Skeletal muscle satellite cell (primary cell): ENCODE measurements around the gene ACAD11.

ENCODE experiments used
- H3K27me3 ChIP-seq: 2 replicates; pipeline ENCODE4 v1.7.0; 2013; ENCODE audit warnings: low read length; ENCODE audit not compliant: control insufficient read depth, insufficient read depth
- H3K36me3 ChIP-seq: 2 replicates; pipeline ENCODE4 v1.7.0; 2013; ENCODE audit warnings: mild to moderate bottlenecking, control low read depth, low read length; ENCODE audit not compliant: insufficient read depth
- H3K4me1 ChIP-seq: 2 replicates; pipeline ENCODE4 v1.7.0; 2013; ENCODE audit warnings: low read length; ENCODE audit not compliant: control insufficient read depth, insufficient read depth
- H3K4me2 ChIP-seq: 2 replicates; pipeline ENCODE4 v1.7.0; 2013; ENCODE audit warnings: mild to moderate bottlenecking, low read length
- H3K4me3 ChIP-seq: 2 replicates; pipeline ENCODE4 v1.7.0; 2013; ENCODE audit warnings: low read length
- H3K9ac ChIP-seq: 2 replicates; pipeline ENCODE4 v1.7.0; 2013; ENCODE audit warnings: mild to moderate bottlenecking, low read depth, low read length, moderate library complexity
- H3K9me3 ChIP-seq: replicated peaks from 2 replicates; pipeline ENCODE4 v1.7.0; 2013; ENCODE audit warnings: mild to moderate bottlenecking, control low read depth, low read length

ACAD11 gene

GRCh38 chr3:132550579-132551305 lies 108.9 kb downstream of the ACAD11 start:
- H3K9me3 ChIP-seq, result no peaks in the 10 kb centered on the region
- no peaks in the 10 kb centered on the region for H3K36me3 ChIP-seq
- H3K4me1 ChIP-seq, result peaks cover 18% of the 10 kb centered on the region
- no peaks in the 10 kb centered on the region for H3K27me3 ChIP-seq
- no peak overlapping the region for H3K4me2 ChIP-seq
- no peak overlapping the region for H3K9ac ChIP-seq
- no peak overlapping the region for H3K4me3 ChIP-seq

- Histone ChIP-seq H3K27me3 (no peaks in the 10 kb centered on the region), H3K9ac (no peak overlapping the region), H3K9me3 (no peaks in the 10 kb centered on the region), H3K4me1 (peaks cover 20% of the 10 kb centered on the region), H3K36me3 (no peaks in the 10 kb centered on the region), H3K4me3 (no peak overlapping the region), H3K4me2 (no peak overlapping the region)
Measured at GRCh38 chr3:132549890-132550578, 109.6 kb downstream of the ACAD11 start.

- peaks cover 20% of the 10 kb centered on the region for H3K4me1 ChIP-seq
- no peak overlapping the region for H3K4me2 ChIP-seq
- no peaks in the 10 kb centered on the region for H3K36me3 ChIP-seq
- H3K9ac ChIP-seq, result no peak overlapping the region
- no peak overlapping the region for H3K4me3 ChIP-seq
- no peaks in the 10 kb centered on the region for H3K9me3 ChIP-seq
- H3K27me3 ChIP-seq, result no peaks in the 10 kb centered on the region
Measured at GRCh38 chr3:132549169-132549568, 110.4 kb downstream of the ACAD11 start.

DNA sequence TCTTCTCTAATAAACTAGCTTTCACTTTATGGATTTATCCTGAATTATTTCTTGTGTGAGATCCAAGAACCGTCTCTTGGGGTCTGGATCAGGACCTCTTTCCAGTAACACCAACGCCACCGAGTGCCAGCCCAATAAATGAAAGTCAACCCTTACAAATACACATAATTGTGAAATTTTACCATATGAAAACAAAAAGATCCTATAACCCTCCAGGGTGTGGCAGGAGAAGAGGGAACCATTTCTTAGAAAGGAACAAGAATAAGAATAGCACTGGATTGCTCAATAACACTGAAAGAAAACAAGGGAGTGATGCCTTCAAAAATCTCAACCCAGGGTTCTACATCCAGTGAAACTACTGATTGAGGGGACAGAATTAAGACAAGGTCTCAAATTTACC lies 114.1 kb downstream of the ACAD11 start:
- no peak overlapping the region for H3K9ac ChIP-seq
- H3K27me3 ChIP-seq, result no peaks in the 10 kb centered on the region
- H3K4me2 ChIP-seq, result no peak overlapping the region
- no peak overlapping the region for H3K4me3 ChIP-seq
- H3K36me3 ChIP-seq, result no peaks in the 10 kb centered on the region
- no peaks in the 10 kb centered on the region for H3K9me3 ChIP-seq
- H3K4me1 ChIP-seq, result peaks cover 31% of the 10 kb centered on the region

DNA sequence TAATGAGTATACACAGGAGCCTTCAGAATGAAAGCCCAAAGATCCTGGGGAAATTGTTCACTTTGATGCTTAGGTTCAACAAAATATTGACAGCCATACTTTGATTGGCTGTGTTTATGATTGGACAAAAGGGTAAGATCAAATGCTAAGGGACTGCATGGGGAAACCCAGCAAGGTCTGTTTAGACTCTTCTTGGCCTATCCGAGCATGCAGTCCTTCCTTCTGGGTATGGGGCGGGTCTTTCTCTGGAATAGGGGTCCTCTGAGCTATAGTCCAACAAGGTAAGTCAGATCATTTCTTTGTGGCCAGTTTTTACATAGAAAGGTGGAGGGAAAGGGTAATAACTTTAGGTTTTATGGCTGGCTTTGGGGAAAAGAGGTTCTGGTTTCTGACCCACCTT lies 115.5 kb downstream of the ACAD11 start:
- no peak overlapping the region for H3K4me3 ChIP-seq
- H3K9me3 ChIP-seq, result no peaks in the 10 kb centered on the region
- peaks cover 20% of the 10 kb centered on the region for H3K4me1 ChIP-seq
- no peaks in the 10 kb centered on the region for H3K27me3 ChIP-seq
- H3K9ac ChIP-seq, result no peak overlapping the region
- H3K36me3 ChIP-seq, result peaks cover 11% of the 10 kb centered on the region
- H3K4me2 ChIP-seq, result no peak overlapping the region

DNA sequence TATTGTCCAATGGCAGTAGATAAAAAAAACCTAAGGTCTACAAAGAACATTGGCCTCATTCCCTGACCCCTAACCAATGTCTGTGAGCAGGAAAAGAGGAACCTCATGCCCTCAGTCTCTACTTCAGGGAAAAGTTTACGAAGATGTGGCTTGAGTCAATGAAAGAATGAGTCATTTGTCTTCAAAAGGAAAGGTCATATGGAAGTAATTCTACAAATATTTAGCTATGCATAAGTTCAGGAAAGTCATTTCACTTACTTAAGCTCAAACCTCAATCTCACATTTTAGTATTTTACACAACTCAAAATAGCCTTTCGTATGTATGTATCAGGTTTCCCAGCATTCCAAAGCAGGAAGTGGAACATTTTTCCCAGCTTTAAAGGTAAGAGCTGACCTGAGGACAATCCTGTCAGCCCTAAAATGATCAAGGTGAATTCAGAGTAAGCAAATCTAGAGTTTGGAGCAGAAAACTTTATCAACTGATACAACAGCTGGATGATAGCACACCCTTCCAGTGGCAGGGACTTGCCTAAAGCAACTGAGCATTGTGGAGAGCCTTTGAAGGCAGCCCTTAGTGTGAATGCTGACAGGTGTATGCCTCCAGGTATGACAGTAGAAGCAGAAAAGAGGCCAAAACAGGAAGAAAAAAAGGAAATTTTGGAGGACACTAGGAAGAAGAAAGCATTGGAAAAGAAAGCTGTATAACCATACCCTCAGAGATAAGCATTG lies 116.4 kb downstream of the ACAD11 start:
- H3K36me3 ChIP-seq, result peaks cover 11% of the 10 kb centered on the region
- no peaks in the 10 kb centered on the region for H3K27me3 ChIP-seq
- H3K4me2 ChIP-seq, result peak overlapping the region; percentile 58
- peak overlapping the region; percentile 47 for H3K9ac ChIP-seq
- H3K4me1 ChIP-seq, result peaks cover 20% of the 10 kb centered on the region
- H3K4me3 ChIP-seq, result peak overlapping the region; percentile 18
- H3K9me3 ChIP-seq, result no peaks in the 10 kb centered on the region

- H3K4me3 ChIP-seq, result no peak overlapping the region
Measured at GRCh38 chr3:132542577-132542976, 117.0 kb downstream of the ACAD11 start.

GRCh38 chr3:132539681-132540080 lies 119.9 kb downstream of the ACAD11 start:
- H3K4me1 ChIP-seq, result peaks cover 24% of the 10 kb centered on the region
- H3K9ac ChIP-seq, result no peak overlapping the region
- H3K4me2 ChIP-seq, result no peak overlapping the region
- no peak overlapping the region for H3K4me3 ChIP-seq
- H3K9me3 ChIP-seq, result no peaks in the 10 kb centered on the region
- peaks cover 28% of the 10 kb centered on the region for H3K36me3 ChIP-seq
- H3K27me3 ChIP-seq, result no peaks in the 10 kb centered on the region

More at GRCh38 chr3:132542577-132542976, 117.0 kb downstream of the ACAD11 start:
- peak overlapping the region; percentile 36 for H3K9ac ChIP-seq
- H3K9me3 ChIP-seq, result no peaks in the 10 kb centered on the region
- H3K36me3 ChIP-seq, result peaks cover 17% of the 10 kb centered on the region
- peaks cover 20% of the 10 kb centered on the region for H3K4me1 ChIP-seq
- H3K27me3 ChIP-seq, result no peaks in the 10 kb centered on the region
- peak overlapping the region; percentile 3 for H3K4me2 ChIP-seq

GRCh38 chr3:132538072-132538471 lies 121.5 kb downstream of the ACAD11 start:
- peaks cover 38% of the 10 kb centered on the region for H3K36me3 ChIP-seq
- no peaks in the 10 kb centered on the region for H3K27me3 ChIP-seq
- H3K4me2 ChIP-seq, result no peak overlapping the region
- H3K9me3 ChIP-seq, result no peaks in the 10 kb centered on the region
- H3K9ac ChIP-seq, result no peak overlapping the region
- H3K4me1 ChIP-seq, result peaks cover 19% of the 10 kb centered on the region
- H3K4me3 ChIP-seq, result no peak overlapping the region

DNA sequence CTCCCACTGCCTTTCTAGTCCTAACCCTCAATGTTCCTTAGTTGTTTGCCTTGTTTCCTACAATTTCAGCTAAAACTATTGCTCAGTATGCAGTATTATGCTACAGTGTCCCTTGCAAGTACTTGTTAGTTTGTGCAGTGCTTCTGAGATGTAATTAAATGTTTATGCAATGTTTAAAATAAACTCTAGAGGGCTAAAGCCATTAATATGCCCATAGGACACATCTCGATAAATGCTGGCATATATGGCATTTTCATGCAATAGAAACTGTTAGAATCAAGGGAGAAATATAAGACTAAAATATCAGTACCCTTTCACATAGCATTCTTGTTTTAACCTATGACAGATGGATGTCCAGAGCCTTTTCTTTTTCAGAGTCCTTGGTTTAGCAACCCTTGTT lies 122.3 kb downstream of the ACAD11 start:
- Histone ChIP-seq H3K9me3 (no peaks in the 10 kb centered on the region), H3K27me3 (no peaks in the 10 kb centered on the region), H3K9ac (no peak overlapping the region), H3K36me3 (peaks cover 38% of the 10 kb centered on the region), H3K4me1 (peaks cover 13% of the 10 kb centered on the region), H3K4me3 (no peak overlapping the region), H3K4me2 (no peak overlapping the region)

- H3K4me3 ChIP-seq, result no peak overlapping the region
- peaks cover 8% of the 10 kb centered on the region for H3K4me1 ChIP-seq
- no peaks in the 10 kb centered on the region for H3K9me3 ChIP-seq
- H3K27me3 ChIP-seq, result no peaks in the 10 kb centered on the region
- peaks cover 45% of the 10 kb centered on the region for H3K36me3 ChIP-seq
- peak overlapping the region; percentile 50 for H3K9ac ChIP-seq
- H3K4me2 ChIP-seq, result no peak overlapping the region
Measured at GRCh38 chr3:132536442-132537153, 123.0 kb downstream of the ACAD11 start.
